C4-2B (cell line): ENCODE data around the gene DDC.
"Not testable (repeated sequence)": the region's sequence is repeated elsewhere in the genome, so short reads cannot be mapped to it uniquely, and the experiment has no call there.

Experiments used
- ZFX ChIP-seq: fragments of 450-650 bp; IDR thresholded peaks from 2 replicates; pipeline ENCODE4 v1.6.1; 2017
- TF ChIP-seq, protein P1 (sequence below): fragments of 450-650 bp; conservative IDR thresholded peaks from 2 replicates; pipeline ENCODE4 v1.5.1; 2017; ENCODE audit warnings: mild to moderate bottlenecking

DNA sequence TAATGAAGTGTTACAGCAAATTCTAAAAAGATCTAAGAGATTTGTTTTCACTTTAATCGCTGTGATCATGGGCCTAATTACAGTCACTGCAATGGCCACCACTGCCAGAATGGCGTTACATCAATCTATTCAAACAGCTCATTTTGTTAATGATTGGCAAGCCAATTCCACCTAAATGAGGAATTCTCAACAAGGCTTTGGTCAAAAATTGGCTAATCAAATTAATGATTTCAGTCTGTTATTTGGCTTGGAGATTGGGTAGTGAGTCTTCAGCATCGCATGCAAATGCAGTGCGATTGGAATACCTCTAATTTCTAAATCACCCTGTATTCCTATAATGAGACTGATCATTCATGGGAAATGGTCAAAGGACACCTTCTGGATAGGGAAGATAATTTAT lies 17.1 kb upstream of the DDC start:
- TF ChIP-seq, protein P1, sequence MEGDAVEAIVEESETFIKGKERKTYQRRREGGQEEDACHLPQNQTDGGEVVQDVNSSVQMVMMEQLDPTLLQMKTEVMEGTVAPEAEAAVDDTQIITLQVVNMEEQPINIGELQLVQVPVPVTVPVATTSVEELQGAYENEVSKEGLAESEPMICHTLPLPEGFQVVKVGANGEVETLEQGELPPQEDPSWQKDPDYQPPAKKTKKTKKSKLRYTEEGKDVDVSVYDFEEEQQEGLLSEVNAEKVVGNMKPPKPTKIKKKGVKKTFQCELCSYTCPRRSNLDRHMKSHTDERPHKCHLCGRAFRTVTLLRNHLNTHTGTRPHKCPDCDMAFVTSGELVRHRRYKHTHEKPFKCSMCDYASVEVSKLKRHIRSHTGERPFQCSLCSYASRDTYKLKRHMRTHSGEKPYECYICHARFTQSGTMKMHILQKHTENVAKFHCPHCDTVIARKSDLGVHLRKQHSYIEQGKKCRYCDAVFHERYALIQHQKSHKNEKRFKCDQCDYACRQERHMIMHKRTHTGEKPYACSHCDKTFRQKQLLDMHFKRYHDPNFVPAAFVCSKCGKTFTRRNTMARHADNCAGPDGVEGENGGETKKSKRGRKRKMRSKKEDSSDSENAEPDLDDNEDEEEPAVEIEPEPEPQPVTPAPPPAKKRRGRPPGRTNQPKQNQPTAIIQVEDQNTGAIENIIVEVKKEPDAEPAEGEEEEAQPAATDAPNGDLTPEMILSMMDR, result not testable (repeated sequence)
- TF ChIP-seq ZFX, result not testable (repeated sequence)
